ENCODE results near the gene PILRB. TPM values are rescaled to one million over a fixed set of nuclear protein-coding genes. Genes with fewer than 3 reads are reported as not detected.

PILRB gene
- total and polyA plus RNA-seq, 2 of the 13 experiments (the other 11 are each of a cell fraction or from before 2014, with no cell fraction given), result 16.6 to 33.8 TPM

DNA sequence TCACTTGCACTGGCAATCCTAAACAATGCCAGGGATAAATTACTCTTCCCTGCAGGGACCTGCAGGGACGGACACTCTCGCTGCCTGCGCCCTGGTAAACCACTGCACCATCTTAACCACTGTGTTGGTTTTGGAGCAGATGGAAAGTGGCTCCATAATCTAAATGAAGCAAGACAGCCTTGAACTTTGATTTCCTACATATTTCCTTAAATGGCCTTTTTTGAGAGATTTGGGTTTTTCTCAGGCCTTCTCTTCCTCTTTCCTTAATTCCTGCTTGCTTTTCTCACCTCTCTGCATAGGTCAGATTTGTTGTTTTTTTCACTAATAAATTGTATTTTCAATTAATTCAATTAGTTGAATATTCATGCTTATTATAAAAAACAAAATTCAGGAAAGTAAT lies 18.1 kb downstream of the PILRB start:
- Histone ChIP-seq H4K20me1 (ENCODE audit: insufficient read depth, low read length) (no peaks in the 10 kb centered on the region), H3K36me3 (replicated peaks in 1 of 2; ENCODE audit: control insufficient read depth in 1 of 2, insufficient read depth in 2 of 2, low read length in 2 of 2) (no peaks in the 10 kb centered on the region), H3K27ac (ENCODE audit: extremely low read length, insufficient read depth, low read length) (no peak overlapping the region), H3K4me3 (replicated peaks in 1 of 3; ENCODE audit: insufficient read depth in 1 of 3, low read depth in 2 of 3, low read length in 3 of 3) (no peak overlapping the region), H3K9ac (ENCODE audit: insufficient read depth, low read depth, low read length) (no peak overlapping the region), H3K4me2 (ENCODE audit: low read depth, low read length) (no peak overlapping the region), H3K9me3 (ENCODE audit: low read length) (no peaks in the 10 kb centered on the region), H3K79me2 (ENCODE audit: insufficient read depth, low read length) (no peaks in the 10 kb centered on the region), H2AFZ (ENCODE audit: low read length) (no peak overlapping the region), H3K27me3 (ENCODE audit: control insufficient read depth in 1 of 2, insufficient read depth in 2 of 2, low read length in 2 of 2) (no peaks in the 10 kb centered on the region; a peak in 2 of 5 replicates), H3K4me1 (ENCODE audit: insufficient read depth, low read length) (peaks cover 9% of the 10 kb centered on the region; the same call in 1 of the 2 replicates)
- DNase-seq (ENCODE audit: low spot score) (no peak), ATAC-seq (no peak), FAIRE-seq (no peak)
- TF ChIP-seq, protein P1, sequence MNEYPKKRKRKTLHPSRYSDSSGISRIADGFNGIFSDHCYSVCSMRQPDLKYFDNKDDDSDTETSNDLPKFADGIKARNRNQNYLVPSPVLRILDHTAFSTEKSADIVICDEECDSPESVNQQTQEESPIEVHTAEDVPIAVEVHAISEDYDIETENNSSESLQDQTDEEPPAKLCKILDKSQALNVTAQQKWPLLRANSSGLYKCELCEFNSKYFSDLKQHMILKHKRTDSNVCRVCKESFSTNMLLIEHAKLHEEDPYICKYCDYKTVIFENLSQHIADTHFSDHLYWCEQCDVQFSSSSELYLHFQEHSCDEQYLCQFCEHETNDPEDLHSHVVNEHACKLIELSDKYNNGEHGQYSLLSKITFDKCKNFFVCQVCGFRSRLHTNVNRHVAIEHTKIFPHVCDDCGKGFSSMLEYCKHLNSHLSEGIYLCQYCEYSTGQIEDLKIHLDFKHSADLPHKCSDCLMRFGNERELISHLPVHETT (CRISPR knock-in tag; conservative IDR thresholded peaks at IDR 0.05), result no peak
- no peak for TF ChIP-seq CBX2 (IDR thresholded peaks at IDR 0.05; ENCODE audit: low read depth, low read length)
- TF ChIP-seq CBX2 (CRISPR knock-in tag; IDR thresholded peaks at IDR 0.05; ENCODE audit: low read depth), result no peak
- no peak for TF ChIP-seq ZNF674 (CRISPR knock-in tag; IDR thresholded peaks at IDR 0.05; ENCODE audit: low read depth)
- no peak for TF ChIP-seq ZNF432 (CRISPR knock-in tag; IDR thresholded peaks at IDR 0.05; ENCODE audit: borderline replicate concordance)
- no peak for TF ChIP-seq ZNF451 (CRISPR knock-in tag; IDR thresholded peaks at IDR 0.05)
- TF ChIP-seq ZBTB1 (CRISPR knock-in tag; IDR thresholded peaks at IDR 0.05; ENCODE audit: borderline replicate concordance), result no peak
- no peak for TF ChIP-seq PAWR (CRISPR knock-in tag; IDR thresholded peaks at IDR 0.05; ENCODE audit: borderline replicate concordance)
- TF ChIP-seq MED13 (CRISPR knock-in tag; IDR thresholded peaks at IDR 0.05), result no peak
- no peak for TF ChIP-seq ZMYM2 (CRISPR knock-in tag; IDR thresholded peaks at IDR 0.05)
- TF ChIP-seq ZKSCAN5 (CRISPR knock-in tag; IDR thresholded peaks at IDR 0.05), result no peak
- TF ChIP-seq JUNB (CRISPR knock-in tag; IDR thresholded peaks at IDR 0.05; ENCODE audit: borderline replicate concordance), result no peak
- TF ChIP-seq ZNF335 (CRISPR knock-in tag; IDR thresholded peaks at IDR 0.05), result no peak
- TF ChIP-seq REST (IDR thresholded peaks at IDR 0.05; ENCODE audit: borderline replicate concordance in 1 of 2, low read depth in 1 of 2, low read length in 2 of 2), result no peak
- in situ Hi-C loops (cut with HindIII; ENCODE audit: extremely low pct_ligation_motif_present, low pct_unique_long_range_greater_than_20kb), result no loop called here
- POLR2A ChIA-PET, result no interaction called here
- intact Hi-C loops (cut with micrococcal nuclease; ENCODE audit: unreplicated experiment), result no loop called here
- CTCF ChIA-PET (ENCODE audit: low intra/inter-chr PET ratio, low total read pairs), result no interaction called here
- WGBS (ENCODE audit: low lambda C conversion rate), result 90% methylated on average over 3 of the region's 3 CpGs
- no TSS peak for BruUV-seq (replicated peaks)
